Heart left ventricle (tissue), 16 donors: Measurements from ENCODE around the gene ANKRD45. TPM values are rescaled to one million over a fixed set of nuclear protein-coding genes. Genes with fewer than 3 reads are reported as not detected.

Source experiments
- ATAC-seq, 4 donors: fragments of 200-7000 bp; cut with Tn5 transposase; one replicate each; pipeline ENCODE4 v1.9.1; 2020 to 2022; ENCODE audit warnings: moderate library complexity in 4 of 4, mild to moderate bottlenecking in 3 of 4, moderate number of reproducible peaks in 1 of 4
- DNase-seq, 5 donors: peaks; one replicate each; pipeline ENCODE4 v3.0.0-alpha.2; 2020
- H3K27ac ChIP-seq, 12 donors: fragments of 200-600 bp; sonication (generic) in 4 of 12; one replicate each; pipeline versions ENCODE4 v1.5.0 to v1.8.0; 2016 to 2022; ENCODE audit warnings: mild to moderate bottlenecking in 2 of 12
- H3K27me3 ChIP-seq, 9 donors: fragments of 200-600 bp; sonication (generic) in 2 of 9; one replicate each; pipeline versions ENCODE4 v1.5.1 to v1.8.0; 2016 to 2022; ENCODE audit warnings: mild to moderate bottlenecking in 3 of 9
- H3K36me3 ChIP-seq, 9 donors: fragments of 200-600 bp; sonication (generic) in 2 of 9; one replicate each; pipeline versions ENCODE4 v1.5.0 to v1.8.0; 2018 to 2022; ENCODE audit warnings: mild to moderate bottlenecking in 2 of 9
- H3K4me1 ChIP-seq, 12 donors: fragments of 200-600 bp; sonication (generic) in 4 of 12; one replicate each; pipeline versions ENCODE4 v1.5.0 to v1.8.0; 2016 to 2022; ENCODE audit warnings: mild to moderate bottlenecking in 3 of 12
- H3K4me3 ChIP-seq, 12 donors: fragments of 200-600 bp; sonication (generic) in 4 of 12; one replicate each; pipeline versions ENCODE4 v1.5.0 to v1.8.0; 2017 to 2022; ENCODE audit warnings: mild to moderate bottlenecking in 9 of 12, moderate library complexity in 4 of 12
- H3K9me3 ChIP-seq, 12 donors: fragments of 200-600 bp; sonication (generic) in 4 of 12; one replicate each; pipeline versions ENCODE4 v1.5.0 to v1.8.0; 2016 to 2022; ENCODE audit warnings: mild to moderate bottlenecking in 1 of 12
- POLR2A ChIP-seq, 2 donors: fragments of 450-650 bp; IDR thresholded peaks; one replicate each; pipeline ENCODE4 v1.6.1; 2017; ENCODE audit warnings: antibody characterized with exemption in 2 of 2, mild to moderate bottlenecking in 2 of 2, moderate library complexity in 2 of 2
- WGBS, 4 donors: extraction: QIAGEN DNeasy Blood & Tissue Kit in 2 of 4; methylation state at CpG; one replicate each; pipeline versions ENCODE4 v1.1.5 to v1.1.7; 2013 to 2018; 5-methylcytosine and 5-hydroxymethylcytosine counted together
- intact Hi-C, 10 donors: fragments of 100-400 bp; cut with DNase I; formaldehyde crosslinking; loops; one replicate each; pipeline versions ENCODE4 v1.11.1 to v1.14.2; 2022
- polyA plus RNA-seq, 2 donors: library from polyadenylated mRNA; stranded (reverse); fragments of 200-250 nt; gene quantifications; one replicate each; pipeline ENCODE4 v1.2.3, GENCODE V29; 2013
- total RNA-seq, 9 donors: library from RNA; depleted of rRNA in 2 of 9; stranded (reverse); fragments of >200 nt in 2 of 9; fragmentation: NEBNext Ultra II Directional in 3 of 9; extraction: Animal tissue kit (Norgen Biotek cat#: 25700) in 3 of 9; gene quantifications; one replicate each; pipeline versions ENCODE4 v1.1.0 to v1.2.4, GENCODE V29; 2016 to 2023
- TF ChIP-seq, protein P1 (sequence below), 12 donors: fragments of 200-600 bp; sonication (generic) in 4 of 12; IDR thresholded peaks; one replicate each; pipeline versions ENCODE4 v1.5.0 to v1.8.0; 2018 to 2022; ENCODE audit warnings: antibody characterized with exemption in 12 of 12, mild to moderate bottlenecking in 5 of 12
- donor health status: ischemic (EF 13 %, LVEDD 7.1; RV severe dilation, severe dysfunction).
- donor health status: healthy with polysubstance abuse.
- donor health status: DM: no; HTN: yes; CAD: no.
- donor health status: DM: no; HTN: no; CAD: no.
- donor health status: ischemic (EF 25% LVEDD 6.9; RV normal size, moderate dysfunction).
- donor health status: ischemic (EF 25% LVEDD 5.7; RV mildly dilated, moderate dysfunction).
- donor health status: healthy.
- donor health status: DM: yes; HTN: yes; CAD: no.
- donor health status: ischemic (EF 35%, LVEDD 5.7; RV mildly dilated, moderate dysfunction).
- donor health status: nonischemic (EF 11% LVEDD 7.7; RV severe dilation, severe dysfunction).
- donor health status: DM: yes; HTN: yes; CAD: no.
- donor health status: PGD.
- donor health status: ischemic (EF 29% LVEDD 5.4; RV normal size, mild dysfunction).
- donor health status: nonischemic (EF 23%, LVEDD 6.1; RV moderate dilation, normal function).

ANKRD45 gene
- total and polyA plus RNA-seq, 11 donors = 0.18 to 0.27 (median 0.25) TPM; not detected in 6

DNA sequence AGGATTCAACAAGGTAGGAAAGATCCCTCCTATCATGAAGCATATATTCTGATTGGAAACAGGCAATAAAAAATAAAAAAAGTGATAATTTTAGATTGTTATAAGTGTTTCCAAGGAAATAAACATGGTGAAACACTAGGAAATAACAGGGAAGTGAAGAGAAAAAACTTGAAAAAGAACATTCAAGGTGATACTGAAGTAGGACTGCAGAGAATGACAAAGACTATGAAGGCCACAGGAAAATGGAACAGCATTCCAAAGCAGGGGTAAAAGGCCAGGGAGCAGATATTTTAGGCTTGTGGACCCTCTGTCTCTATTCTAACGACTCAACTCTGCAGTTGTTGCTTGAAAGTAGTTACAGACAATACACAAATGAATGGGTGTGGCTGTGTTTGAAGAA is 7.9 kb downstream of the ANKRD45 start:
- no peak for TF ChIP-seq POLR2A (IDR thresholded peaks at IDR 0.05)
- TF ChIP-seq, protein P1, sequence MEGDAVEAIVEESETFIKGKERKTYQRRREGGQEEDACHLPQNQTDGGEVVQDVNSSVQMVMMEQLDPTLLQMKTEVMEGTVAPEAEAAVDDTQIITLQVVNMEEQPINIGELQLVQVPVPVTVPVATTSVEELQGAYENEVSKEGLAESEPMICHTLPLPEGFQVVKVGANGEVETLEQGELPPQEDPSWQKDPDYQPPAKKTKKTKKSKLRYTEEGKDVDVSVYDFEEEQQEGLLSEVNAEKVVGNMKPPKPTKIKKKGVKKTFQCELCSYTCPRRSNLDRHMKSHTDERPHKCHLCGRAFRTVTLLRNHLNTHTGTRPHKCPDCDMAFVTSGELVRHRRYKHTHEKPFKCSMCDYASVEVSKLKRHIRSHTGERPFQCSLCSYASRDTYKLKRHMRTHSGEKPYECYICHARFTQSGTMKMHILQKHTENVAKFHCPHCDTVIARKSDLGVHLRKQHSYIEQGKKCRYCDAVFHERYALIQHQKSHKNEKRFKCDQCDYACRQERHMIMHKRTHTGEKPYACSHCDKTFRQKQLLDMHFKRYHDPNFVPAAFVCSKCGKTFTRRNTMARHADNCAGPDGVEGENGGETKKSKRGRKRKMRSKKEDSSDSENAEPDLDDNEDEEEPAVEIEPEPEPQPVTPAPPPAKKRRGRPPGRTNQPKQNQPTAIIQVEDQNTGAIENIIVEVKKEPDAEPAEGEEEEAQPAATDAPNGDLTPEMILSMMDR (IDR thresholded peaks at IDR 0.05) = no peak
- intact Hi-C loops = no loop called here
- Histone ChIP-seq H3K27me3 (no peaks in the 10 kb centered on the region), H3K4me3 (no peak overlapping the region), H3K9me3 (no peaks in the 10 kb centered on the region), H3K4me1 (no peaks in the 10 kb centered on the region), H3K36me3 (no peaks in the 10 kb centered on the region), H3K27ac (no peak overlapping the region)
- 25 to 42% (median 40%) methylated on average over 1 of the region's 1 CpG for WGBS, 4 donors
- DNase-seq (no peak), ATAC-seq (no peak)

DNA sequence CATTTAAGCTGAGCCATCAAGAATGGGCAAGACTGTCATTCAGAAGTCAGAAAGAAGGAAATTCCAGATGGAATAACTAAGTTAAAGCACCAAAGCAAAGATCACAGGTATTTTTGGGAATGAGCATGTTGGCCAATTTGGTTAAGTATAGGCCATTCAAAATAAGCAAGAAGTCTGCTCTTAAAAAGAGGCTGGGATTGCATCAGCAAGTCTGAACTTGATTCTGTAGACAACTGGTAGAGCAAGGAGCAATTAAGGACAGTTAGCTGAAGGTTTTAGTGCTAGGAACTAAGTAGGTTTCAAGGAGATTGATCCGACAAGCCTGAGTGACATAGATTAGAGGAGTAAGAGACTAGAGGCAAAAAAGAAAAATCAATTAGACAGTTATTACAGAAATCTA is 8.4 kb downstream of the ANKRD45 start:
- ATAC-seq = no peak
- Histone ChIP-seq H3K36me3 (no peaks in the 10 kb centered on the region), H3K4me1 (no peaks in the 10 kb centered on the region), H3K27ac (no peak overlapping the region), H3K4me3 (no peak overlapping the region), H3K27me3 (no peaks in the 10 kb centered on the region), H3K9me3 (no peaks in the 10 kb centered on the region)
- intact Hi-C loops = no loop called here
- no peak for DNase-seq
- 91 to 100% (median 94%) methylated on average over 1 of the region's 1 CpG for WGBS, 4 donors
- TF ChIP-seq, protein P1 (IDR thresholded peaks at IDR 0.05) = no peak
- TF ChIP-seq POLR2A (IDR thresholded peaks at IDR 0.05) = no peak

DNA sequence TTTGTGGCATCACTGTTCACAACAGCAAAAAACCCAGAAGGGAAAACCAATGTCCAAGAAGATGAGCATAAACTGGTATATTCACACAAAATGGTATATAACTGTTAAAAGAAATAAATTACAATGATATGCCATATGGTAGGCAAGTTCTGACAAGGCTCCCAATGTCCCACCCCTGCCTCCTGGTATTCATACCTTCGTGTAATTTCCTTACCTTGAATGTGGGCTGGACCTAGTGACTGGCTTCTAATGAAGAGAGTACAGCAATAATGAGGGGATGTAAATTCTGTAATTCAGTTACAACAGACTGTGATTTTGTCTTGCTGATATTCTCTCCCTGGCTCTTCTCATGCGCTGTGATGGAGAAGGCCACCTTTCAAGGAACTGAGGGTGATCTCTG is 9.3 kb downstream of the ANKRD45 start:
- Histone ChIP-seq H3K27me3 (no peaks in the 10 kb centered on the region), H3K9me3 (peaks cover 0 to 8% (median 2%) of the 10 kb centered on the region in 12 donors), H3K27ac (no peak overlapping the region), H3K4me1 (no peaks in the 10 kb centered on the region), H3K4me3 (no peak overlapping the region), H3K36me3 (no peaks in the 10 kb centered on the region)
- no peak for TF ChIP-seq POLR2A (IDR thresholded peaks at IDR 0.05)
- TF ChIP-seq, protein P1 (IDR thresholded peaks at IDR 0.05) = no peak
- DNase-seq = no peak
- WGBS, 4 donors = 84 to 92% (median 88%) methylated on average over 2 of the region's 2 CpGs
- intact Hi-C loops = no loop called here
- no peak for ATAC-seq

DNA sequence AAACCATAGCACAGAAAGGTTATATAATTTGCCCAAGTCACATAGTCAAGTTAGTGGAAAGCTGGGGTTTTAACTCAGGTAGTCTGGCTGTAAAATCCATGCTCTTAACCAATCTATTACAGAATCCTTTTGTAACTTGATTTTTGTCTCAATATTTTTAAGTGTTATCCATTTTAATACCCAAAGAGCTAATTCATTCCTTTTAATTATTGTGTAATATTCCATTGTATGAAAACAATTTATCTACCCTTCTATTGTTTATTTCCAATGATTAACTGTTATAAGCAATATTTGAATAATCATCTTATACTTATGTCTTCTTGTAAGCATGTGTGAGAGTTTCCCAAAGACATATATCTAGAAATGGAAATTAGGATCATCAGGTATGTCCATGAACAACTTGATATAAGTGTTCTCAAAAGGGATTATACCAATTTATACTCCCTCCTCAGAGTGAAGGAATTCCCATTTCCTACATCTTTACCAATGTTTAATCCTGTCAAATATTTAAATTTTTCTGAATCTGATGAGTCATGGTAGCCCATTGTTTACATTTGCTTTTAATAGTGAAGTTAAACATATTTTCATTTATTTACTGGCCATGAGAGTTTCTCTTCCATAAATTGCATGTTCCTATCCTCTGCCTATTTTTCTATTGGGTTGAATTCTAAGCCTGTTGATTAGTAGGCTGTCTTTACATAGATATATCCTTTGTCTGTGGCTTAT is 20.6 kb downstream of the ANKRD45 start:
- Histone ChIP-seq H3K27ac (no peak overlapping the region), H3K4me3 (no peak overlapping the region), H3K27me3 (no peaks in the 10 kb centered on the region), H3K9me3 (peaks cover 0 to 12% (median 0%) of the 10 kb centered on the region in 12 donors), H3K4me1 (no peaks in the 10 kb centered on the region), H3K36me3 (no peaks in the 10 kb centered on the region)
- intact Hi-C loops = no loop called here
- ATAC-seq (no peak), DNase-seq (no peak)
- TF ChIP-seq, protein P1 (IDR thresholded peaks at IDR 0.05) = no peak
- TF ChIP-seq POLR2A (IDR thresholded peaks at IDR 0.05) = no peak
